ENCODE data around the gene ELF4.

DNA sequence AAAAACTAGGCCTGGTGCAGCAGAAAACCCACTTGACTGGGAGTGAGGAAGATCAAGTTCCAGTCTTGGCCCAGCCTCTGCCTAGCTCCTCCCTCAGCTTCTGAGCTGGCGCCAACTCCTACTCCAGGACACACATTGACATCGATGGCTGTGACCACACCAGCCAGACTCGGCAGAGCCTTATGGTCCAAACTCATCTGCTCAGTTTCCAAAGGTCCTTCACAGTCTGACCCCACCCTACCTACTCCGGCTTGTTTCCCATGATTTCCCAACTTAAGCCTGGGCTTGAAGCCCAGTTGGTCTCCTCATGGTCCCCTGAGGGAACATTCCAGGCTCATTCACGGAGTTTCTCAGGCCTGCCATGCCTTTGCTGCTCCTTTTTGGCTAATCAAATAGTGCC is 10.1 kb downstream of the ELF4 start:
- TF ChIP-seq, protein P1, sequence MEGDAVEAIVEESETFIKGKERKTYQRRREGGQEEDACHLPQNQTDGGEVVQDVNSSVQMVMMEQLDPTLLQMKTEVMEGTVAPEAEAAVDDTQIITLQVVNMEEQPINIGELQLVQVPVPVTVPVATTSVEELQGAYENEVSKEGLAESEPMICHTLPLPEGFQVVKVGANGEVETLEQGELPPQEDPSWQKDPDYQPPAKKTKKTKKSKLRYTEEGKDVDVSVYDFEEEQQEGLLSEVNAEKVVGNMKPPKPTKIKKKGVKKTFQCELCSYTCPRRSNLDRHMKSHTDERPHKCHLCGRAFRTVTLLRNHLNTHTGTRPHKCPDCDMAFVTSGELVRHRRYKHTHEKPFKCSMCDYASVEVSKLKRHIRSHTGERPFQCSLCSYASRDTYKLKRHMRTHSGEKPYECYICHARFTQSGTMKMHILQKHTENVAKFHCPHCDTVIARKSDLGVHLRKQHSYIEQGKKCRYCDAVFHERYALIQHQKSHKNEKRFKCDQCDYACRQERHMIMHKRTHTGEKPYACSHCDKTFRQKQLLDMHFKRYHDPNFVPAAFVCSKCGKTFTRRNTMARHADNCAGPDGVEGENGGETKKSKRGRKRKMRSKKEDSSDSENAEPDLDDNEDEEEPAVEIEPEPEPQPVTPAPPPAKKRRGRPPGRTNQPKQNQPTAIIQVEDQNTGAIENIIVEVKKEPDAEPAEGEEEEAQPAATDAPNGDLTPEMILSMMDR (IDR thresholded peaks at IDR 0.05), result no peak
- TF ChIP-seq POLR2AphosphoS5 (IDR thresholded peaks at IDR 0.05), result no peak

Measured in prostate gland (tissue), 2 donors.